H9 (cell line): ENCODE data around the gene C1orf226. TPM values are rescaled to one million over a fixed set of nuclear protein-coding genes. Genes with fewer than 3 reads are reported as not detected.

Experiments used
- DNase-seq: peaks from one replicate; pipeline ENCODE4 v3.0.0-alpha.2; 2017
- H2AFZ ChIP-seq: one replicate; pipeline ENCODE4 v1.6.1; 2013; ENCODE audit warnings: mild to moderate bottlenecking, low read length, control low read depth, moderate library complexity
- H2AK5ac ChIP-seq: 2 replicates; pipeline ENCODE4 v1.6.1; 2013; ENCODE audit warnings: low read length, control low read depth, mixed read lengths; ENCODE audit not compliant: insufficient read length
- H2BK120ac ChIP-seq: one replicate; pipeline ENCODE4 v1.6.1; 2013; ENCODE audit warnings: low read depth, mild to moderate bottlenecking, low read length, control low read depth, inconsistent platforms; ENCODE audit not compliant: poor library complexity, severe bottlenecking
- H2BK12ac ChIP-seq: 2 replicates; pipeline ENCODE4 v1.6.1; 2013; ENCODE audit warnings: low read length, control low read depth, mixed read lengths, low read depth; ENCODE audit not compliant: insufficient read length
- H2BK15ac ChIP-seq: 2 replicates; pipeline ENCODE4 v1.6.1; 2013; ENCODE audit warnings: low read depth, low read length, control low read depth
- H2BK20ac ChIP-seq: one replicate; pipeline ENCODE4 v1.6.1; 2013; ENCODE audit warnings: low read depth, mild to moderate bottlenecking, low read length, control low read depth, inconsistent platforms; ENCODE audit not compliant: poor library complexity, severe bottlenecking
- H2BK5ac ChIP-seq: 2 replicates; pipeline ENCODE4 v1.6.1; 2013; ENCODE audit warnings: low read length, control low read depth, mixed read lengths; ENCODE audit not compliant: insufficient read length
- H3K14ac ChIP-seq: 2 replicates; pipeline ENCODE4 v1.6.1; 2013; ENCODE audit warnings: low read length, control low read depth; ENCODE audit not compliant: insufficient read depth
- H3K18ac ChIP-seq: 2 replicates; pipeline ENCODE4 v1.6.1; 2013; ENCODE audit warnings: low read depth, mild to moderate bottlenecking, mixed read lengths, low read length, control low read depth; ENCODE audit not compliant: insufficient read length
- H3K23ac ChIP-seq: 2 replicates; pipeline ENCODE4 v1.6.1; 2013; ENCODE audit warnings: low read length, control low read depth, mixed read lengths, low read depth; ENCODE audit not compliant: insufficient read length
- H3K23me2 ChIP-seq: 2 replicates; pipeline ENCODE4 v1.6.1; 2013; ENCODE audit warnings: low read depth, mild to moderate bottlenecking, mixed read lengths, low read length, control low read depth; ENCODE audit not compliant: insufficient read length, poor library complexity, severe bottlenecking
- H3K27ac ChIP-seq: 2 replicates; pipeline ENCODE4 v1.5.1; 2013; ENCODE audit warnings: low read length, control low read depth, mixed read lengths, low read depth; ENCODE audit not compliant: insufficient read length
- H3K27me3 ChIP-seq: 2 replicates; pipeline ENCODE4 v1.6.1; 2013; ENCODE audit warnings: low read length, control low read depth, inconsistent platforms; ENCODE audit not compliant: insufficient read depth
- H3K4ac ChIP-seq: 2 replicates; pipeline ENCODE4 v1.6.1; 2013; ENCODE audit warnings: low read depth, mild to moderate bottlenecking, control low read depth, inconsistent platforms, low read length, moderate library complexity
- H3K4me1 ChIP-seq: 2 replicates; pipeline ENCODE4 v1.6.1; 2013; ENCODE audit warnings: low read length, control low read depth, inconsistent platforms; ENCODE audit not compliant: insufficient read depth
- H3K4me2 ChIP-seq: 2 replicates; pipeline ENCODE4 v1.6.1; 2013; ENCODE audit warnings: low read length, control low read depth, mixed read lengths; ENCODE audit not compliant: insufficient read length, insufficient read depth
- H3K56ac ChIP-seq: 2 replicates; pipeline ENCODE4 v1.6.1; 2013; ENCODE audit warnings: low read depth, mild to moderate bottlenecking, mixed read lengths, low read length, control low read depth; ENCODE audit not compliant: insufficient read length
- H3K79me1 ChIP-seq: 2 replicates; pipeline ENCODE4 v1.6.1; 2013; ENCODE audit warnings: low read depth, mild to moderate bottlenecking, moderate library complexity, low read length, control low read depth, inconsistent platforms; ENCODE audit not compliant: insufficient read depth, poor library complexity, severe bottlenecking
- H3K79me2 ChIP-seq: 2 replicates; pipeline ENCODE4 v1.6.1; 2013; ENCODE audit warnings: low read length, control low read depth, inconsistent platforms; ENCODE audit not compliant: insufficient read depth
- H3K9ac ChIP-seq: 2 replicates; pipeline ENCODE4 v1.6.1; 2013; ENCODE audit warnings: low read length, control low read depth, mixed read lengths; ENCODE audit not compliant: insufficient read length; ENCODE audit errors: extremely low read depth
- H3K9me3 ChIP-seq: one replicate; pipeline ENCODE4 v1.6.1; 2013; ENCODE audit warnings: low read depth, low read length, inconsistent platforms; ENCODE audit not compliant: control insufficient read depth
- H3T11ph ChIP-seq: one replicate; pipeline ENCODE4 v1.6.1; 2013; ENCODE audit warnings: mild to moderate bottlenecking, low read length, control low read depth, inconsistent platforms
- H4K20me1 ChIP-seq: one replicate; pipeline ENCODE4 v1.6.1; 2013; ENCODE audit not compliant: control insufficient read depth, insufficient read length, insufficient read depth
- H4K5ac ChIP-seq: 2 replicates; pipeline ENCODE4 v1.6.1; 2013; ENCODE audit warnings: low read depth, mild to moderate bottlenecking, mixed read lengths, low read length, control low read depth; ENCODE audit not compliant: insufficient read length
- H4K8ac ChIP-seq: replicated peaks from 2 replicates; pipeline ENCODE4 v1.6.1; 2013; ENCODE audit warnings: low read length, control low read depth, mixed read lengths, low read depth; ENCODE audit not compliant: insufficient read length
- H4K91ac ChIP-seq: 2 replicates; pipeline ENCODE4 v1.6.1; 2013; ENCODE audit warnings: low read depth, mild to moderate bottlenecking, moderate library complexity, mixed read lengths, low read length, control low read depth; ENCODE audit not compliant: insufficient read length
- H3K27ac Mint-ChIP-seq, 3 experiments: 2 replicates in 2 of 3; 3 replicates in 1 of 3; pipeline ENCODE4 v1.8.0; 2020 to 2021; ENCODE audit warnings: mixed read lengths in 3 of 3, mild to moderate bottlenecking in 1 of 3, moderate library complexity in 1 of 3
- H3K27me3 Mint-ChIP-seq: 2 replicates; pipeline ENCODE4 v1.8.0; 2021; ENCODE audit warnings: low read depth, mild to moderate bottlenecking, moderate library complexity, mixed read lengths
- H3K36me3 Mint-ChIP-seq, 3 experiments: 2 replicates in 2 of 3; 3 replicates in 1 of 3; pipeline ENCODE4 v1.8.0; 2020 to 2021; ENCODE audit warnings: low read depth in 3 of 3, mixed read lengths in 3 of 3; ENCODE audit not compliant: insufficient read depth in 1 of 3
- H3K4me1 Mint-ChIP-seq, 2 experiments: 2 replicates each; pipeline ENCODE4 v1.8.0; 2020; ENCODE audit warnings: mixed read lengths in 2 of 2
- H3K4me3 Mint-ChIP-seq, 2 experiments: 2 replicates in 1 of 2; 3 replicates in 1 of 2; pipeline ENCODE4 v1.8.0; 2020 to 2021; ENCODE audit warnings: mild to moderate bottlenecking in 2 of 2, mixed read lengths in 2 of 2, moderate library complexity in 1 of 2
- H3K9me3 Mint-ChIP-seq, 2 experiments: 2 replicates in 1 of 2; 3 replicates in 1 of 2; pipeline ENCODE4 v1.8.0; 2020; ENCODE audit warnings: mild to moderate bottlenecking in 2 of 2, mixed read lengths in 2 of 2, moderate library complexity in 1 of 2
- CTCF ChIP-seq: fragments of 200-600 bp; sonication (generic); conservative IDR thresholded peaks from 3 replicates; pipeline ENCODE4 v1.8.0; 2021; ENCODE audit warnings: antibody characterized with exemption, mild to moderate bottlenecking
- WGBS: extraction: QIAGEN DNeasy Blood & Tissue Kit; methylation state at CpG from one replicate; pipeline ENCODE4 v1.1.7; 2013; ENCODE audit warnings: missing lambda C conversion rate, low lambda C conversion rate, mixed read lengths; ENCODE audit not compliant: insufficient read length; ENCODE audit errors: extremely low coverage; 5-methylcytosine and 5-hydroxymethylcytosine counted together
- long read RNA-seq: library from polyadenylated mRNA; unstranded; transcript quantifications from one replicate; pipeline ENCODE4 v2.0.0, GENCODE V29; 2020
- total RNA-seq: library from RNA; stranded (reverse); gene quantifications from 2 replicates; pipeline ENCODE4 v1.2.1, GENCODE V29; 2021

Gene C1orf226
- 11.5 and 11.6 TPM in 2 replicates for total RNA-seq
- long read RNA-seq, partial matches to known transcripts = 18 of 18 reads
- long read RNA-seq, other reads (novel, unspliced or antisense) = 0 of 18 reads

- no peak within 1 kb of the TSS for H3T11ph ChIP-seq
- no peak within 1 kb of the TSS for H4K5ac ChIP-seq
- no peaks in the 10 kb centered on the region for H3K27me3 ChIP-seq
- no peaks in the 10 kb centered on the region; the same call in 1 of the 2 replicates for H3K27me3 Mint-ChIP-seq
- H3K27ac Mint-ChIP-seq = no peak within 1 kb of the TSS; a peak in 1 of 7 replicates
- no peak within 1 kb of the TSS for H3K18ac ChIP-seq
- no peak within 1 kb of the TSS for H3K4me2 ChIP-seq
- H3K4me3 Mint-ChIP-seq = no peak within 1 kb of the TSS
- H2BK120ac ChIP-seq = no peak within 1 kb of the TSS
- H3K36me3 Mint-ChIP-seq = peaks cover 8 to 23% (median 18%) of the 10 kb centered on the region in 3 experiments; a peak in 6 of 7 replicates
- H3K4me1 Mint-ChIP-seq = peaks cover 9 to 13% of the 10 kb centered on the region in 2 experiments
- no peak within 1 kb of the TSS for H3K9ac ChIP-seq
- H3K79me1 ChIP-seq = no peaks in the 10 kb centered on the region
- H2BK15ac ChIP-seq = no peak within 1 kb of the TSS
- H4K91ac ChIP-seq = no peak within 1 kb of the TSS
- no peak within 1 kb of the TSS for H2AK5ac ChIP-seq
- no peak within 1 kb of the TSS for H3K27ac ChIP-seq
- H3K9me3 ChIP-seq = no peaks in the 10 kb centered on the region
- no peak within 1 kb of the TSS for H3K56ac ChIP-seq
- H3K4ac ChIP-seq = no peak within 1 kb of the TSS
- DNase-seq = no peak
- no peak within 1 kb of the TSS for H2BK20ac ChIP-seq
- no peak within 1 kb of the TSS for H4K8ac ChIP-seq
- no peaks in the 10 kb centered on the region for H3K23me2 ChIP-seq
- no peak within 1 kb of the TSS for H2BK5ac ChIP-seq
- no peak within 1 kb of the TSS for H2BK12ac ChIP-seq
- WGBS = no CpG with 5 or more reads among the region's 3 CpGs
- no peak for TF ChIP-seq CTCF
- H3K4me1 ChIP-seq = no peaks in the 10 kb centered on the region
- no peak within 1 kb of the TSS for H3K14ac ChIP-seq
- H4K20me1 ChIP-seq = no peaks in the 10 kb centered on the region
- H2AFZ ChIP-seq = no peak within 1 kb of the TSS
- H3K23ac ChIP-seq = no peak within 1 kb of the TSS
- no peaks in the 10 kb centered on the region for H3K9me3 Mint-ChIP-seq
- H3K79me2 ChIP-seq = no peaks in the 10 kb centered on the region
These were observed at the start of gene C1orf226 for GRCh38 chr1:162381383-162381782. C1orf226 (plus strand) TSS chr1:162381728; CDS start chr1:162381902, 174 bp downstream.
